ENCODE results near the gene SOX8.
"Not testable (repeated sequence)": the region's sequence is repeated elsewhere in the genome, so short reads cannot be mapped to it uniquely, and the experiment has no call there.

Gene SOX8

DNA sequence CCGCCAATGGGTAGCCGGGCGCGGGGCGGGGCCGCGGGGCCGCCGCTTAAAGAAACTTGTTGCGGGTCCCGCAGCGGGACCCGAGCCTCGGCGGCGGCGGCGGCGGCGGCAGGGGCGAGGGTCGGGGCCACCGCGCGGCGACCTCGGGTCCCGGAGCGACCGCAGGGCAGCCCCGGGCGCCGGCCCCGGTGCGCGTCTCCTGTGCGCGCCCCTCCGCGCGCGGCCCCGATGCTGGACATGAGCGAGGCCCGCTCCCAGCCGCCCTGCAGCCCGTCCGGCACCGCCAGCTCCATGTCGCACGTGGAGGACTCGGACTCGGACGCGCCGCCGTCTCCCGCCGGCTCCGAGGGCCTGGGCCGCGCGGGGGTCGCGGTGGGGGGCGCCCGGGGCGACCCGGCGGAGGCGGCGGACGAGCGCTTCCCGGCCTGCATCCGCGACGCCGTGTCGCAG is at the start of gene SOX8:
SOX8 (plus strand) TSS at position 76 of the 450 bp plus-strand sequence; CDS start at position 229, 153 bp downstream.
- peak in 1 of 2 donors; percentile 51 for DNase-seq (ENCODE audit: low read depth in 2 of 2)

DNA sequence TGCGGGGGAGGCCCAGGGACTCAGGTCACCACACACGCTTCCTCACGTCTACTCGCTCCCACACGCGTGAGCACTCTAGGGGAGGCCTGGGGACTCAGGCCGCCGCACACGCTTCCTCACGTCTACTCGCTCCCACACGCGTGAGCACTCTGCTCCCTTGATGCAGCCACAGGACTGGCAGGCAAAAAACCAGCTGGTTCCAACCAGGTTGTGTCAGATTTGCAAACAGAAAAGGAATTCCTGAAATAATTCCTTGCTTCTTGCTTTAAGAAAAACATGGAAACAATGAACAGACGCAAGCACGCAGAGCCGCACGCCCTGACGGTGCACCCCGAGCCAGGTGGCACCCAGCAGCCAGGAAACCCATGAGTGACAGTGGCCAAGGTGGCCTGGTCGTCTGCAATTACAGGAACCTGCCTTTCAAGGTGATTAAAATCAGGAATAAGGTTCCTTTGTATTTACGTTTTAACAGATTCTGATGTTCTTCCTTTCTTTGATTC is 48.7 kb upstream of the SOX8 start:
- DNase-seq (ENCODE audit: low read depth in 2 of 2) = no peak

DNA sequence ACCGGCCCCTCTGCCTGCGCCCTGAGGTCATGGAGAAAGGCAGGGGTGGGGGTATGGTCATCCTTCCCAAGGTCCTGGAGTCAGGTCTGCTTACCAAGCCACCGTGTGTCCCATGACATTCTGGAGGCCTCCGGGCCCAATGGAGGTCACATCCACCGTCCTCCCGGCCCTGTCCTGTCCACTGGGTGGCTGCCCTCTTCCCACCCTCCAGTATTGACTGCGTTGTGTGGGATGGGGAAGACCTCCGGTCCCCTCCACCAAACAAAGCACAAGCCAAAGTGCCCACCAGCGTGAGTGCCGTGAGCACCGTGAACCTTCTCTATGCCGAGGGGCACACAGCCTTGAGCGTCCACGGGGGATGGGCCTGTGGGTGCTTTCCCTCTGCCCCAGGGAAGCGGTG is 48.0 kb upstream of the SOX8 start:
- DNase-seq (ENCODE audit: low read depth in 2 of 2) = no peak

DNA sequence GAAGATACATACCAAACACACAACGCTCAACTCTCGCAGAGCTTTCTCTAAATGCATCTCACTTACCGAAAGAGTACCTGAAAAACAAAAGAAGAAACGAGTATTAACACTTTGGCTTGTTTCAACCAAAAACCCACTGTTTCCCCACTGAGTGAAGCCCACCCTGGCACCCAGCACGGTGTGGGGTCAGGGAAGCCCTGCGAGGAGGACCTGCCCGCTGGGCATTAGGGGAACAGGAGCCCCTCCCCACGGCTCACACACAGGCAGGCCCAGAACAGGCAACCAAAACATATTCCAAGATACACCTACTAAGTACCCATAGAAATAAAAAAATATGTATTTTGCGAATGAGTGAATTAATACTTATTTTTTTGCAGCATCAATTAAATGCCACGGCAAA is 47.4 kb upstream of the SOX8 start:
- no peak for DNase-seq (ENCODE audit: low read depth in 2 of 2)

DNA sequence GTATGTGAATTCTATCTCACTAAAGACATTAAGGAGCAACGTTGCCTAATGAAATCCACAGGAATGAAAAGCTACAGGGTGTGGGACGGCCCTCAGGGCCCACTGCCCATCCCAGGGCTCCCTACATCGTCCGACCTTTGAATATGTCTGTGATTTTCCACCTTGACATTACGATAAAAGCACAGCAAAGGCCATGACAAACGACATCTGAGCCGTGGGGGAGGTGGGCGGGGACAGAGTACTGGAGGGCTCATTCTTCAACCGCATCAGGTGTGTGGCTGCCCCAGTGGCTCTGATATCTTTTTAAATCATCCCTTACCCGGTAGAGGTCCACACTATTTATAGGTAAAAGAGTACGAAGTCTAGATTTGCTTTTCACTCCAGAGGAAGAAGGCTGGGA is 45.9 kb upstream of the SOX8 start:
- no peak for DNase-seq (ENCODE audit: low read depth in 2 of 2)

DNA sequence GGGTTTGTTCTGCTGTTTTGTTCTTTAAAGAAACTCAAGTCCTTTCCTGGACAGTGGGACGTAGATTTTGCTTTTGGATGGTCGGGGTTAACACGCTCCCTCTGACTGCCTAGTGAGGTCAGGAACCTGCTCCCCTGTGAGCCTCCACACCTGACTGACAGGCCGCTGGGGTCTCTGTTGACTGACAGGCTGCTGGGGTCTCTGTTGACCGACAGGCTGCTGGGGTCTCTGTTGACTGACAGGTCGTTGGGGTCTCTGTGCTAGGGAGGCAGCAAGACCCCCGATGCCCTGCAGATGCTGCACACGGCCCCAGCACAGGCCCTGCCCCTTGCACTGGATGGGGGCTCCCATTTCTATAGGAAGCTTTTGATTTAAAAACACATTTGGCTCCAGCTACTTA is 44.3 kb upstream of the SOX8 start:
- DNase-seq (ENCODE audit: low read depth in 2 of 2) = no peak

DNA sequence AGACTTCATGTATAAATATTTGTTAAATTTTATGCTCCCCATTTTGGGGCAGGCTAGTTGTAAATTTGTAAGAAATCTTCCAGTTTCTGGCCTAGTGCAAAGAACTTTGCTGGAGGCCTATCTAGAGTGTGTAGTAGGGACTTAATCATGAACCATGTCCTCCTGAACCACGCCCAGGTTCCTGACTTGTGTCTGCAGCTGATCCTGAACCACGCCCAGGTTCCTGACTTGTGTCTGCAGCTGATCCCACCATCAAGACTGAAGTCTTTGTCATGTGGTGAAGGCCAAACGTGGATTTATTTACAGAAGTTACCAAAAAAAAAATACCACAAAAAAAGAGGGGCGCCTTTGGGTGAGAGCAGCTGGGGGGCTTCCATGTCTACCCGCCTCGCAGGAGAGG is 43.8 kb upstream of the SOX8 start:
- no peak for DNase-seq (ENCODE audit: low read depth in 2 of 2)

DNA sequence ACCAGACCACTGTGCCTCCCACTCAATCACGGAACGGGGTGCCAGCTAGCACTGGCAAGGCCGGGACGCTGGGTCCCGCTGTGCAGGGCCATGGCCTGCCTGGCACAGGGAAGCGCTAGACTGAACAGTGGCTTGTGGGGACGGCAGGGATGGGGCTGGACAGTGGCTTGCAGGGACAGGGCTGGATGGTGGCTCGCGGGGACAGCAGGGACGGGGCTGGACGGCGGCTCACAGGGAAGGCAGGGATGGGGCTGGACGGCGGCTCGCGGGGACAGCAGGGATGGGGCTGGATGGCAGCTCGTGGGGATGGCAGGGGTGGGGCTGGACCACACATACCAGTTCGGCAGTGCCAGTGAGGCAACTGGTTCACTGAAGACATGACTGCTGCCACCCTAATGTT is 43.4 kb upstream of the SOX8 start:
- DNase-seq (ENCODE audit: low read depth in 2 of 2) = no peak

DNA sequence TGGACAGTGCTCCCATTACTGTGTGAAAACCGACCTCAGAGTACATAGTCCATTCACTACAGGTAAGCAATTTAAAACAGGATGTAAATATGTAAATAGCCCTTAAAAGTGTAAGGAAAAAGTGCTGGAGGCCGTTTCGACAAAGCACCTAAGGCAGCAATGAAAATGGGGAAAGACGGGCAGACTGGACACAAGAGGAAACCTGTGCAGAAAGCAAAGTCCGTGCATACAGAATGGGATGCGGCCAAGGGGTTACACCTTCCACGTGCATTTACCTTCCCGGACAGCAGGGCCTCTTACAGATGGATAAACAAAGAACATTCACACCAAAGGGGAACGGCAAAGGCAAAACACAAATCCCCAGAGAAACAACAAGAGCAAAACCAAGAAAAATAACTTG is 42.8 kb upstream of the SOX8 start:
- no peak for DNase-seq (ENCODE audit: low read depth in 2 of 2)

DNA sequence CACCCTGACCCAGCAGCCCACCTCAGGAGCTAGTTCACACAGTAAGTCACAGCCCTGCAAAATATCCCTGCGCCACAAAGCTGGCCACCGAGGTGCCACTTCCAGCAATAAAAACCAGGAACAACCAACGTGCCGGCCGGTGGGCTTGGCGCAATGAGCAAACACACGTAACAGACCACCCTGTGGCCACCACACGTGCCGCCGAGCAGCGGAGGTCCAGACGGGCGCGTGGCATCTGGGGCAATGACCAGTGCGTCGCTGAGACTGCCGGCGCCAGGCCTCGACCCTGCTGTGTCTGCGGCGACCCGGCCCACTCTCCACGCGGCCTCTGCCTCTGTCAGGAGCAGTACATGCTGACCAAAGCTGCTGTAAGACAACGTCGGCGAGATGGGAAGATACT is 42.3 kb upstream of the SOX8 start:
- DNase-seq (ENCODE audit: low read depth in 2 of 2) = no peak

DNA sequence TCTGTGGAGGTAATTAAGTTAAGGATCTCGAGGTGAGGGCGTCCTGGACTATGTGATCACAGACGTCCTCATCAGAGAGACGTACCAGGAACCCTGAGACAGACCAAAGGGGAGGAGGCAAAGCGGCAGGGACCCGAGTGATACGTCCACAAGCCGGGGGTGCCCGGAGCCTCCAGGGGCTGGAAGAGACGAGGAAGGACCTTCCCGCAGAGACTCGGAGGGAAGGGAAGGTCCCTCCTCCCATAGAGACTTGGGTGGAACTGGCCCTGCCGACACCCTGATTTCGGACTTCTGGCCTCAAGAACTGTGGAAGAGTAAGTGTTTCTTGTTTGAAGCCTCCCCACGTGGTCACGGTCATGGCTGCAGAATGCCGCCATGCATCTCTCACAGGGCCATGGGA is 41.6 kb upstream of the SOX8 start:
- no peak for DNase-seq (ENCODE audit: low read depth in 2 of 2)

DNA sequence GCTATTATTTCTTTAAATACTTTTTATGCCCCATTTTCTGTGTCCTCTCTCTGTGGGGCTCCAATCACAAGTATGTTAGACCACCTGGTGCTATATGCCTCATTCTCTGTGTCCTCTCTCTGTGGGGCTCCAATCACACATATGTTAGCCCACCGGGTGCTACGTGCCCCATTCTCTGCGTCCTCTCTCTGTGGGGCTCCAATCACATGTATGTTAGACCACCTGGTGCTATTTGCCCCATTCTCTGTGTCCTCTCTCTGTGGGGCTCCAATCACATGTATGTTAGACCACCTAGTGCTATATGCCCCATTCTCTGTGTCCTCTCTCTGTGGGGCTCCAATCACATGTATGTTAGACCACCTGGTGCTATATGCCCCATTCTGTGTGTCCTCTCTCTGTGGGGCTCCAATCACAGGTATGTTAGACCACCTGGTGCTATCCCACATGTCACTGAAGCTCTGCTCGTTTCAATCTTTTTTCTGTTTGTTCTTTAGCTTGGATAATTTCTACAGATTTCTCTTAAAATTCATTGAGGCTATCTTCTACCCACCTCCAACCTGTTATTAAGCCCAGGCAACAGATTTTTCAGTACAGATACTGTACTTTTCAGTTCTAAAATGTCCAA is 39.0 kb upstream of the SOX8 start:
- DNase-seq (ENCODE audit: low read depth in 2 of 2) = no peak

DNA sequence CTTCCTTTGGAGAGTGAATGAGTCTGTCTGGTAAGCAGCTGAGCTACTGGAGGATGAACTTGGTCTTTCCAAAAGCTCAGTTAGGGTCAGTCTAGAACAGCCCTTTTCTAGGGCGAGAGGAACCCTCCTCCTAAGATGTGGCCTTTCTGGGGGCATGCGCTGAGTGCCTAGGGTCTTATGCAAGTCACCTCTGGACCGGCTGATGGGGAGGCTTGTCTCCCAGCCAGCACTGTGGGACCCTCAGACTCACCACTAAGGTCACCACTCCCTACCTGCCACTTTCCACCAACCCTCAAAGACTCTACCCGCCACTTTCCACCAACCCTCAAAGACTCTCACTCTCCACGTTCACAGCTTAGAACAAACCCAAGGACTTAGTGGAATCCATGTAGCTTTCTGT is 37.6 kb upstream of the SOX8 start:
- no peak for DNase-seq (ENCODE audit: low read depth in 2 of 2)

DNA sequence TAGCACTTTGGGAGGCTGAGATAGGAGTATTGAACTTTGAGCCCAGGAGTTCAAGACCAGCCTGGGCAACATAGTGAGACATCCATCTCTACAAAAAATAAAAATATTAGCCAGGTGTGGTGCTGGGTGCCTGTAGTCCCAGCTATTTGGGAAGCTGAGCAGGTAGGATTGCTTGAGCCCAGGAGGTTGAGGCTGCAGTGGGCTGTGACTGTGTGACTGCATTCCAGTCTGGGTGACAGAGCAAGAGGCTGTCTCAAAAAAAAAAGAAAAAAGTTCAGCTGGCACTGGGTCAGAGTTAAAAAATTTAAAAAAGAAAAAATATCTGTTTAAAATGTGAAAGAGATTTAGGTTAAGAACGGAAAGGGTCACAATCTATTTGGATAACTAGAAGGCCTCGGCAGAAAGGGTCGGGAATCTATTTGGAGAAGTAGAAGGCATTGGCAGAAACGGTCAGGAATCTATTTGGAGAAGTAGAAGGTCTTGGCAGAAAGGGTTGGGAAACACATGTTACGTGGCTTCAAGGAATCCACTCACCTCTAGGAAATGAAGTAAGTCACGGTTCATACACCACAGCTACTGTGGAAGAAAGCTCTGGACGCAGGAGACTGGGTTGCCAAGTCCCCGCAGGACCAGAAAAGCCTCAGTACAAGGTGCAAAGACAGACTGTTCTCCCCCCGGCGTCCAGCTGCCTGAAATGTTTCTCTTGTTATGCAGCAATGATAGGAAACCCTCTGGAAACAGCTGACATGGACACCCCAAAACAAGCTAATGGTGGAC is 36.1 kb upstream of the SOX8 start:
- no peak for DNase-seq (ENCODE audit: low read depth in 2 of 2)

DNA sequence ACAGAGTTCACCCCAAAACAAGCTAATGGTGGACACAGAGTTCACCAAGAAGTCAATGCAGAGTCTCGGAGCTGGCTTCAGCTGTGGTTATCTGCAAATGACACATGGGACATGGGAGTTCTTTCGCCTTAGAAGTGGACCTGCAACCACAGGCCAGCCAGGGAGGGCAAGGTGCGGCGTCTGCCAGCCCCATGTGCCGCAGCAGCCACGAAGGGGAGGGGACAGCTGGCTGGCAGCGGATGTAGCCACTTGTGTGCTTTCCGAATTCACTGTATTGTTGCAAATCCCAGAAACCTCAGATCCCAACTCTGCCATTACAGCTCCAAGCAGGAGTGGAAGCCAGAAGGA is 35.5 kb upstream of the SOX8 start:
- no peak for DNase-seq (ENCODE audit: low read depth in 2 of 2)

DNA sequence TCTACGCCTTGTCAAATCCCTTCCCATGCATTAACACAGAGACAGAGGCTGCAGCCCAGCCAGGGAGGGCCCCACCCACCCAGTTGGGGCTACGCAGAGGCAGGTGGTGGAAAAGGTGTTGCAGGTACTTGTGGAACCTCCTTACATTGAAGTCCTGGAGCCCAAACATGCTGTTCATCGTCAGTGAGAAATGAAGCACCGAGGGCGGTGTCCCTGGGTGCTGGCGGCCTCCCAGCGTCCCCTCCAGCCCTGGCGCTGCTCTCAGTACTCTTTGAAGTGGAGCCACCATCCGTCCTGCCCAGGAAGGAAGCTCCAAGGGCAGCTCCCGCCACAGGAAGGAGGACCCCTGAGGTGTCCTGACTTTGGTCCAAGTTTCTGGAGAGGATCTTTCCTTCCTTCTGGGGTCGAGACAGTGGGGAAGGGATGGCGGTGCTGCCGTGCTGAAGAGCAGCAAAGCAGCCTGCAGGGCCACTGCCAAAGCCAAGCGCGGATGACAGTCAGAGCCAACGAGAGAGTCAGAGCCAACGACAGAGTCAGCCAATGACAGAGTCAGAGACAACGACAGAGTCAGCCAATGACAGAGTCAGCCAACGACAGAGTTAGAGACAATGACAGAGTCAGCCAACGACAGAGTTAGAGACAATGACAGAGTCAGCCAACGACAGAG is 34.2 kb upstream of the SOX8 start:
- no peak for DNase-seq (ENCODE audit: low read depth in 2 of 2)

DNA sequence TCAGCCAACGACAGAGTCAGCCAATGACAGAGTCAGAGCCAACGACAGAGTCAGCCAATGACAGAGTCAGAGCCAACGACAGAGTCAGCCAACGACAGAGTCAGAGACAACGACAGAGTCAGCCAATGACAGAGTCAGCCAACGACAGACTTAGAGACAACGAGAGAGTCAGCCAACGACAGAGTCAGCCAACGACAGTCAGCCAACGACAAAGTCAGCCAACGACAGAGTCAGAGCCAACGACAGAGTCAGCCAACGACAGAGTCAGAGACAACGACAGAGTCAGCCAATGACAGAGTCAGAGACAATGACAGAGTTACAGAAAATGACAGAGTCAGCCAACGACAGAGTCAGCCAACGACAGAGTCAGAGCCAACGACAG is 33.7 kb upstream of the SOX8 start:
- not testable (repeated sequence) for DNase-seq (ENCODE audit: low read depth in 2 of 2)

DNA sequence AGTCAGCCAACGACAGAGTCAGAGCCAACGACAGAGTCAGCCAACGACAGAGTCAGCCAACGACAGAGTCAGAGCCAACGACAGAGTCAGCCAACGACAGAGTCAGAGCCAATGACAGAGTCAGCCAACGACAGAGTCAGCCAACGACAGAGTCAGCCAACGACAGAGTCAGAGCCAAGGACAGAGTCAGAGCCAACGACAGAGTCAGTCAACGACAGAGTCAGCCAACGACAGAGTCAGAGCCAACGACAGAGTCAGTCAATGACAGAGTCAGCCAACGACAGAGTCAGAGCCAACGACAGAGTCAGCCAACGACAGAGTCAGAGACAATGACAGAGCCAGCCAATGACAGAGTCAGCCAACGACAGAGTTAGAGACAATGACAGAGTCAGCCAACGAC is 32.8 kb upstream of the SOX8 start:
- not testable (repeated sequence) for DNase-seq (ENCODE audit: low read depth in 2 of 2)

DNA sequence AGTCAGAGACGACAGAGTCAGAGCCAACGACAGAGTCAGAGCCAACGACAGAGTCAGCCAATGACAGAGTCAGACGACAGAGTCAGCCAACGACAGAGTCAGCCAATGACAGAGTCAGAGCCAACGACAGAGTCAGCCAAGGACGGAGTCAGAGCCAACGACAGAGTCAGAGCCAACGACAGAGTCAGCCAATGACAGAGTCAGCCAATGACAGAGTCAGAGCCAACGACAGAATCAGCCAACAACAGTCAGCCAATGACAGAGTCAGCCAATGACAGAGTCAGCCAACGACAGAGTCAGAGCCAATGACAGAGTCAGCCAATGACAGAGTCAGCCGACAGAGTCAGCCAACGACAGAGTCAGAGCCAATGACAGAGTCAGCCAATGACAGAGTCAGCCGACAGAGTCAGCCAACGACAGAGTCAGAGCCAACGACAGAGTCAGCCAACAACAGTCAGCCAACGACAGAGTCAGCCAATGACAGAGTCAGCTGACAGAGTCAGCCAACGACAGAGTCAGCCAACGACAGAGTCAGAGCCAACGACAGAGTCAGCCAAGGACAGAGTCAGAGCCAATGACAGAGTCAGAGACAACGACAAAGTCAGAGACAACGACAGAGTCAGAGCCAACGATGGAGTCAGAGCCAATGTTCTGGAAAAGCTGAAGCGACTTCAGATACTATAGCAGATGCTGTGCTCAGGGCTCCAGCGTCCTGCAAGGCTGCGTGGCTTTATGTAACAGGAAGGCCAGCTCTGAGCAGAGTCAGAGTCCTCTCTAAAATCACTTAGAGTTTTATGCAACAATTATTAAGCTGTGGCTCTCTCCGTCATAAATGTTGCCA is 30.6 kb upstream of the SOX8 start:
- not testable (repeated sequence) for DNase-seq (ENCODE audit: low read depth in 2 of 2)

DNA sequence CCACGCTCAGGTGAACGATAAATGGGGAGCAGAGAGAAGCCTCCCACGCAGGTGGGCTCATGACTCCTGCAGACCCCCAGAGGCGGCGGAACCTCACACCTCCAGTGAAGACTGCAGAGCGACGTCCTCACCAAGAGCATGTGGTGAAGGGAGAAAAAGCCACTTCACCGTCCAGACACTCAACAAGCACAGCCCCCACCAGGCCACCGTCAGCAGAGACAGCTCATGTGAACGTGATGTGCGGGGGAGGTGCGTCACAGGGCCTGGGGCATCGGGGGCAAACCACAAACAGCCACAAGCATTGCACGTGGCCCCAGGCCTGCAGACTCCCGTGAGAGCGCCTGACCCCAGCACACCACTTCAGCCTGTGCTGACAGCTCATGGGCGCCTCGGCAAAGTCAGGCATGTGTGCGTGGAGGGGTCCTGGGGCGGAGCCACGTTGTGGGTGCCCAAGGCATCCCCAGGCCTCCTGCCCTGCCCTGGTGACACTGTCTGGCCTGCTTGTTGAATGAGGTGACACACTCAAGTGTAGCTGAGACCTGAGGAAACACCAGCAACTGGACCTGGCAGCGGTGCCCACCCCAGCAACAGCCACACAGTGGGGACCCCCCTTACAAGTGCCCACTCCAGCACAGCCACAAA is 29.8 kb upstream of the SOX8 start:
- no peak for DNase-seq (ENCODE audit: low read depth in 2 of 2)

DNA sequence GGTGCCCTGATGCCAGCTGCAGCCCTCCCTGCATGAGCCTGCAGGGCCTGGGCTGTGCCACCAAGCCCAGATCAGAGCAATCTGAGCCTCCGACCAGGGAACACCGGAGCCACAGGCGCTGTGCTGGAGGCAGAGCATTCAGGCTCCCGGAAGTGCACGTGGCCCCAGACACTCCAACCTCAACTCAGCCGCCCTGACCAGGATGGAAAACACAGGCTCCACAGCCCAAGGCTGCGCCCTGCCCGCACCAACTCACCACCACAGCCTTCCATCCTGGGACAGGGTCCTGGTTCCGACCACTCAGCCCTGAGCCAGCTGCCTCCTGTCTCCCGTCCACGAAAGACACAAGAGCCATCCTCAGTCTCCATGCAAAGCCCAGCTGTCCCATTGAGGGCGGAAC is 29.2 kb upstream of the SOX8 start:
- DNase-seq (ENCODE audit: low read depth in 2 of 2) = no peak

DNA sequence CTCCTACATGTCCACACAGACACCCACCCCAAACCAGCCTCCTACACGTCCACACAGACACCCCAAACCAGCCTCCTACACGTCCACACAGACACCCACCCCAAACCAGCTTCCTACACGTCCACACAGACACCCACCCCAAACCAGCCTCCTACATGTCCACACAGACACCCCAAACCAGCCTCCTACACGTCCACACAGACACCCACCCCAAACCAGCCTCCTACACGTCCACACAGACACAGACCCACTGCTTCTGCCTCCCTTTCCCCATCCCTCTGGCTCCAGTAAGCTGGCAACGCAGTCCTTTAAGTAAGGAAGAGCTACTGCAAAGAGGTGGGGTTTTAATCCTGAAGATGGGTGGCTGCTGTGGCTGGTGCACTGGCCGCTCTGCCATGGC is 27.8 kb upstream of the SOX8 start:
- not testable (repeated sequence) for DNase-seq (ENCODE audit: low read depth in 2 of 2)

Data from activated CD8-positive, alpha-beta memory T cell treated with anti-CD3 and anti-CD28 coated beads for 4 hours (primary cell).